ENCODE data around the gene TBC1D22A. TPM values are rescaled to one million over a fixed set of nuclear protein-coding genes. Genes with fewer than 3 reads are reported as not detected.

The TBC1D22A gene
- total and polyA plus RNA-seq, 2 experiments from 2014 or later = 9.6 to 13.3 TPM

GRCh38 chr22:46871826-46872225, 109.4 kb downstream of the TBC1D22A start:
- H3K4me1 Mint-ChIP-seq = peaks cover 14% of the 10 kb centered on the region; the same call in 2 of the 3 replicates
- Histone ChIP-seq H2AFZ (no peak overlapping the region), H3K4me1 (ENCODE audit: insufficient read depth) (peaks cover 4% of the 10 kb centered on the region; the same call in 1 of the 2 replicates), H3K79me2 (replicated peaks; ENCODE audit: insufficient read depth) (0 out of 2 replicates have a peak, but pooled peaks cover 3% of the 10 kb centered on the region), H4K20me1 (replicated peaks; ENCODE audit: insufficient read depth) (no peaks in the 10 kb centered on the region), H3K9me2 (ENCODE audit: insufficient read depth) (no peaks in the 10 kb centered on the region; the same call in 1 of the 2 replicates), H3K27me3 (ENCODE audit: insufficient read depth) (no peaks in the 10 kb centered on the region), H3K4me2 (no peak overlapping the region), H3K4me3 (no peak overlapping the region), H3K36me3 (ENCODE audit: insufficient read depth) (no peaks in the 10 kb centered on the region), H3F3A (replicated peaks; ENCODE audit: low read depth) (no peaks in the 10 kb centered on the region), H3K27ac (ENCODE audit: low read depth) (no peak overlapping the region)
- peaks cover 33% of the 10 kb centered on the region for H3K36me3 Mint-ChIP-seq (ENCODE audit: low read depth)
- ATAC-seq (no peak), DNase-seq (ENCODE audit: low spot score) (no peak)
- TF ChIP-seq REST (IDR thresholded peaks at IDR 0.05; ENCODE audit: unreplicated experiment) (no peak), EZH2phosphoT487 (IDR thresholded peaks at IDR 0.05; ENCODE audit: unreplicated experiment) (no peak), ZNF462 (CRISPR knock-in tag; IDR thresholded peaks at IDR 0.05) (no peak), NANOG (IDR thresholded peaks at IDR 0.05; ENCODE audit: borderline replicate concordance) (no peak), STAT1 (IDR thresholded peaks at IDR 0.05; ENCODE audit: unreplicated experiment) (no peak), ZNF114 (CRISPR knock-in tag; IDR thresholded peaks at IDR 0.05) (no peak), POLR2AphosphoS5 (IDR thresholded peaks at IDR 0.05; ENCODE audit: low read depth) (no peak), CTCF (conservative IDR thresholded peaks at IDR 0.05; ENCODE audit: low read depth in 2 of 2) (no peak), EZH2 (IDR thresholded peaks at IDR 0.05; ENCODE audit: low read depth, unreplicated experiment) (no peak), CREB1 (CRISPR knock-in tag; IDR thresholded peaks at IDR 0.05; ENCODE audit: low read depth) (no peak)
- H3K27me3 Mint-ChIP-seq (ENCODE audit: insufficient read depth, low read depth, poor library complexity) = no peaks in the 10 kb centered on the region
- H3K4me3 Mint-ChIP-seq = no peak overlapping the region
- H3K9me3 Mint-ChIP-seq = peaks cover 16% of the 10 kb centered on the region
- no peak overlapping the region for H3K27ac Mint-ChIP-seq
